ENCODE measurements around the gene SCYL3. TPM values are rescaled to one million over a fixed set of nuclear protein-coding genes. Genes with fewer than 3 reads are reported as not detected.

SCYL3 gene
- total and polyA plus RNA-seq, 3 experiments from 2014 or later, result 12.7 to 13.5 (median 13.1) TPM

DNA sequence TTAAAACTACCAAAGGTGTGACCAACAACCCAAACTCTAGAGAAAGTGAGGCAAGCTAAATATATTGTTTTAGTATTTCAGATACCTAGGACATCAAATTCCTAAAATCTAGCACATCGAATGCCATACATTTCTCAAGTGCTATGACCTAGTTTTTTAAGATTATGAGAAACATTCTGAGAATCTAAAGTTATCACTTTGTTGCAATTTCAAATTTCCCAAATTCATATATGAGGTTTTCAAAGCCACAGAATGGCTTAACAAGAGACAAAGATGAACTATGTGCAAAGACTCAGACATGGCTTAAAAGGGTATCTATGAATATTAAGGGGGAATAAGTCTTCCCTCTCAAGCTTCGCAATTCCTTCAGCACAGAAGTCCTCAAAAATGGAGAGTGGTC lies 6.8 kb downstream of the SCYL3 start:
- Histone ChIP-seq H3K4me1 (ENCODE audit: insufficient read depth, low read length) (peaks cover 17% of the 10 kb centered on the region), H3K4me3 (ENCODE audit: low read length) (no peak overlapping the region), H3K9me3 (ENCODE audit: low read length) (no peaks in the 10 kb centered on the region), H3K27ac (ENCODE audit: low read depth, low read length) (no peak overlapping the region), H3K27me3 (ENCODE audit: insufficient read depth, low read length, poor library complexity, severe bottlenecking) (no peaks in the 10 kb centered on the region), H3K36me3 (ENCODE audit: insufficient read depth, low read length) (peaks cover 15% of the 10 kb centered on the region)
- Mint-ChIP-seq H3K27ac (no peak overlapping the region), H3K4me3 (no peak overlapping the region), H3K27me3 (no peaks in the 10 kb centered on the region), H3K4me1 (peaks cover 50 to 67% (median 66%) of the 10 kb centered on the region in 3 donors), H3K9me3 (no peaks in the 10 kb centered on the region), H3K36me3 (peaks cover 4 to 57% (median 25%) of the 10 kb centered on the region in 3 donors)
- POLR2A ChIA-PET, result no interaction called here
- CTCF ChIA-PET, result no interaction called here
- no peak for DNase-seq

DNA sequence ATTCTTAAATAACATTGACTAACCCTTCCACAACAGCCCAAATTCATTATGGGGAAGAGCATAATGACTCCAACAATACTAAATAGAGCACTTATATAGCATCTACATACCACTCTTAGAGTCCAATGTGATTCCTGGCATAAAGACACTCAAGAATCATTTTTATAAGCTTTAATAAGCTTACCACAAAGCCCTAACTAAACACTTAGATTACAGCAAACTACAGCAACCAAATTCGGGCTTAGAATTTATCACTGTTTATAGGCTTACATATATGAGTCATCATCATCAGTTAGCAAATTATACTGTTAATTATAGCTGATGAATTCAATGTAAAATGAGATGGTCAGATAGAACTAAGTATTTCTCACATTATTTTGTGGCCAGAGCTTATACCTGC lies 7.3 kb downstream of the SCYL3 start:
- Mint-ChIP-seq H3K36me3 (peaks cover 4 to 61% (median 25%) of the 10 kb centered on the region in 3 donors), H3K4me1 (peaks cover 47 to 65% (median 61%) of the 10 kb centered on the region in 3 donors)
- DNase-seq, result no peak

GRCh38 chr1:169885207-169885606 lies 8.5 kb downstream of the SCYL3 start:
- H3K9me3 Mint-ChIP-seq, result no peaks in the 10 kb centered on the region
- peaks cover 42 to 58% (median 57%) of the 10 kb centered on the region in 3 donors for H3K4me1 Mint-ChIP-seq
- no peak for DNase-seq
- ChIA-PET POLR2A (no interaction called here), CTCF (interaction anchor here (1.2 kb wide), 1 partner anchor 8 kb away, joined by 3 read pairs; the partner anchor contains the start of gene SCYL3)
- H3K36me3 Mint-ChIP-seq, result peaks cover 4 to 66% (median 29%) of the 10 kb centered on the region in 3 donors
- Histone ChIP-seq H3K36me3 (ENCODE audit: insufficient read depth, low read length) (peaks cover 15% of the 10 kb centered on the region), H3K4me3 (ENCODE audit: low read length) (no peak overlapping the region), H3K27me3 (ENCODE audit: insufficient read depth, low read length, poor library complexity, severe bottlenecking) (no peaks in the 10 kb centered on the region), H3K4me1 (ENCODE audit: insufficient read depth, low read length) (peaks cover under 1% of the 10 kb centered on the region), H3K9me3 (ENCODE audit: low read length) (no peaks in the 10 kb centered on the region), H3K27ac (ENCODE audit: low read depth, low read length) (no peak overlapping the region)
- H3K4me3 Mint-ChIP-seq, result no peak overlapping the region
- no peak overlapping the region for H3K27ac Mint-ChIP-seq
- H3K27me3 Mint-ChIP-seq, result no peaks in the 10 kb centered on the region

More for the DNA sequence above, 7.3 kb downstream of the SCYL3 start:
- Mint-ChIP-seq H3K27me3 (no peaks in the 10 kb centered on the region), H3K4me3 (no peak overlapping the region), H3K27ac (peak overlapping the region in 3 of 8 donors; percentile 9 to 42 (median 26)), H3K9me3 (no peaks in the 10 kb centered on the region)
- ChIA-PET CTCF (interaction anchor here (1.0 kb wide), 1 partner anchor 1427 kb away, joined by 3 read pairs; no protein-coding TSS in a partner anchor), POLR2A (no interaction called here)
- H3K4me1 ChIP-seq (ENCODE audit: insufficient read depth, low read length), result peaks cover 12% of the 10 kb centered on the region
- H3K27me3 ChIP-seq (ENCODE audit: insufficient read depth, low read length, poor library complexity, severe bottlenecking), result no peaks in the 10 kb centered on the region
- no peak overlapping the region for H3K27ac ChIP-seq (ENCODE audit: low read depth, low read length)
- no peaks in the 10 kb centered on the region for H3K9me3 ChIP-seq (ENCODE audit: low read length)
- no peak overlapping the region for H3K4me3 ChIP-seq (ENCODE audit: low read length)
- peaks cover 15% of the 10 kb centered on the region for H3K36me3 ChIP-seq (ENCODE audit: insufficient read depth, low read length)

GRCh38 chr1:169884634-169885033 lies 9.1 kb downstream of the SCYL3 start:
- Histone ChIP-seq H3K4me3 (ENCODE audit: low read length) (no peak overlapping the region), H3K9me3 (ENCODE audit: low read length) (no peaks in the 10 kb centered on the region), H3K4me1 (ENCODE audit: insufficient read depth, low read length) (no peaks in the 10 kb centered on the region), H3K27ac (ENCODE audit: low read depth, low read length) (no peak overlapping the region), H3K36me3 (ENCODE audit: insufficient read depth, low read length) (peaks cover 15% of the 10 kb centered on the region), H3K27me3 (ENCODE audit: insufficient read depth, low read length, poor library complexity, severe bottlenecking) (no peaks in the 10 kb centered on the region)
- H3K4me3 Mint-ChIP-seq, result no peak overlapping the region
- POLR2A ChIA-PET, result interaction anchor here (1.1 kb wide), 1 partner anchor 9 kb away, joined by 3 read pairs; the partner anchor contains the start of gene SCYL3
- peak overlapping the region in 1 of 8 donors; percentile 21 for H3K27ac Mint-ChIP-seq
- no peak for DNase-seq
- peaks cover 4 to 68% (median 30%) of the 10 kb centered on the region in 3 donors for H3K36me3 Mint-ChIP-seq
- peaks cover 43 to 58% (median 56%) of the 10 kb centered on the region in 3 donors for H3K4me1 Mint-ChIP-seq
- H3K9me3 Mint-ChIP-seq, result no peaks in the 10 kb centered on the region
- CTCF ChIA-PET, result interaction anchor here (1.2 kb wide), 1 partner anchor 9 kb away, joined by 3 read pairs; the partner anchor contains the start of gene SCYL3
- H3K27me3 Mint-ChIP-seq, result no peaks in the 10 kb centered on the region

DNA sequence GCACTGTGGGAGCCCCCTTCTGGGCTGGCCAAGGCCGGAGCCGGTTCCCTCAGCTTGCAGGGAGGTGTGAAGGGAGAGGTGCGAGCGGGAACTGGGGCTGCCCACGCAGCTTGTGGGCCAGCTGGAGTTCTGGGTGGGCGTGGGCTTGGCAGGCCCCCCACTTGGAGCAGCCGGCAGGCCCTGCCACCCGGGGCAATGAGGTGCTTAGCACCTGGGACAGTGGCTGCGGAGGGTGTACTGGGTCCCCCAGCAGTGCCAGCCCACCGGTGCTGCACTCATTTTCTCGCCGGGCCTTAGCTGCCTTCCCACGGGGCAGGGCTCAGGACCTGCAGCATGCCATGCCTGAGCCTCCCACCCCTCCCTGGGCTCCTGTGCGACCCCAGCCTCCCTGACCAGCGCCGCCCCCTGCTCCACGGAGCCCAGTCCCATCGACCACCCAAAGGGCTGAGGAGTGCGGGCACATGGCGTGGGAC lies 11.6 kb downstream of the SCYL3 start:
- H3K4me3 Mint-ChIP-seq, result no peak overlapping the region
- H3K36me3 Mint-ChIP-seq, result peaks cover 0 to 69% (median 33%) of the 10 kb centered on the region in 3 donors
- no peak for DNase-seq
- POLR2A ChIA-PET, result no interaction called here
- no peak overlapping the region for H3K27ac Mint-ChIP-seq
- Histone ChIP-seq H3K36me3 (ENCODE audit: insufficient read depth, low read length) (peaks cover 20% of the 10 kb centered on the region), H3K27ac (ENCODE audit: low read depth, low read length) (no peak overlapping the region), H3K9me3 (ENCODE audit: low read length) (no peaks in the 10 kb centered on the region), H3K4me3 (ENCODE audit: low read length) (no peak overlapping the region), H3K27me3 (ENCODE audit: insufficient read depth, low read length, poor library complexity, severe bottlenecking) (no peaks in the 10 kb centered on the region), H3K4me1 (ENCODE audit: insufficient read depth, low read length) (no peaks in the 10 kb centered on the region)
- H3K27me3 Mint-ChIP-seq, result no peaks in the 10 kb centered on the region
- H3K9me3 Mint-ChIP-seq, result no peaks in the 10 kb centered on the region
- peaks cover 39 to 57% (median 56%) of the 10 kb centered on the region in 3 donors for H3K4me1 Mint-ChIP-seq
- CTCF ChIA-PET, result no interaction called here

DNA sequence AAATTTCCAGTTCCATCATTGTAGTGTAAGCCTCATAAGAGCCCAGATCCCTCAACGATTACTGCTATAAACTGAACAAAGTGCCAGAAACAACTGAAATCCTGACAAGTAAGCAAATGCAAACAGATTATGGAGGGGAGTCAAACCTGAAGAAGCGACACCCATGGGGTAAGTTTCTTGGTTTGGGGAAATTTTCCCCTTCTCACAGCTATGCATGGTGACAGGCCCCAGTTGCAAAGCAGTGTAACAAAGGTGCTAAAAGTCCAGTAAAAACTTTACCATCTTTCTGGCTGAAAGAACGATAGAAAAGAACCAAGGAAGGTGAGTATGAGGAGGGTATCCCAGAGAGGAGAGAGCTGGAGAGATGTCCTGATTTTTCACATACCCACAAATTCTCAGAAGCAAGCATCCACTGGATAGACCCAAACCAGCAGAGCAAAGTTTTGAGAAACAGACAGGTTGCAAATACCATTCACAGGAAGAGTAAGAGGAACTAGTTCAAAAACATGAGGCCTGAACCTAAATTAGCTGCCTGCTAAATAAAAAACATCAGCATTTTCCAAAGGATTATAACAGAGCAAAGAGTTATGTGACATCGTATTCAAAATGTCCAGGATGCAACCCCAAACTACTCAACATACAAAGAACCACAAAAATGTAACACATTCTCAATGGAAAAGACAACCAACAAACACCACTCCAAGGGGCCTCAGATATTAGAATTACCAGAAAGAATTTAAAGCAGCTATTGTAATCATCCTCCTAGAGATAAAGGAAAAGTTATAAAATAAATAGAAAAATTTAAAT lies 14.5 kb downstream of the SCYL3 start:
- no peak overlapping the region for H3K27ac ChIP-seq (ENCODE audit: low read depth, low read length)
- Mint-ChIP-seq H3K9me3 (no peaks in the 10 kb centered on the region), H3K27me3 (no peaks in the 10 kb centered on the region), H3K4me3 (no peak overlapping the region), H3K27ac (peak overlapping the region in 5 of 8 donors; percentile 5 to 89 (median 45)), H3K36me3 (peaks cover 12 to 66% (median 32%) of the 10 kb centered on the region in 3 donors), H3K4me1 (peaks cover 38 to 51% (median 50%) of the 10 kb centered on the region in 3 donors)
- H3K27me3 ChIP-seq (ENCODE audit: insufficient read depth, low read length, poor library complexity, severe bottlenecking), result no peaks in the 10 kb centered on the region
- ChIA-PET CTCF (interaction anchor here (1.2 kb wide), 1 partner anchor 15 kb away, joined by 3 read pairs; no protein-coding TSS in a partner anchor), POLR2A (no interaction called here)
- H3K9me3 ChIP-seq (ENCODE audit: low read length), result no peaks in the 10 kb centered on the region
- H3K4me3 ChIP-seq (ENCODE audit: low read length), result no peak overlapping the region
- DNase-seq, result no peak
- peaks cover 18% of the 10 kb centered on the region for H3K36me3 ChIP-seq (ENCODE audit: insufficient read depth, low read length)
- H3K4me1 ChIP-seq (ENCODE audit: insufficient read depth, low read length), result no peaks in the 10 kb centered on the region

- Mint-ChIP-seq H3K4me1 (peaks cover 43 to 59% (median 55%) of the 10 kb centered on the region in 3 donors), H3K36me3 (peaks cover 19 to 72% (median 39%) of the 10 kb centered on the region in 3 donors), H3K27me3 (no peaks in the 10 kb centered on the region), H3K9me3 (no peaks in the 10 kb centered on the region), H3K4me3 (no peak overlapping the region), H3K27ac (peak overlapping the region in 3 of 8 donors; percentile 9 to 45 (median 43))
- ChIA-PET POLR2A (no interaction called here), CTCF (interaction anchor here (1.2 kb wide), 1 partner anchor 14 kb away, joined by 3 read pairs; no protein-coding TSS in a partner anchor)
- Histone ChIP-seq H3K9me3 (ENCODE audit: low read length) (no peaks in the 10 kb centered on the region), H3K4me3 (ENCODE audit: low read length) (no peak overlapping the region), H3K27ac (ENCODE audit: low read depth, low read length) (no peak overlapping the region), H3K36me3 (ENCODE audit: insufficient read depth, low read length) (peaks cover 20% of the 10 kb centered on the region), H3K4me1 (ENCODE audit: insufficient read depth, low read length) (no peaks in the 10 kb centered on the region), H3K27me3 (ENCODE audit: insufficient read depth, low read length, poor library complexity, severe bottlenecking) (no peaks in the 10 kb centered on the region)
- DNase-seq, result no peak
Observed at GRCh38 chr1:169878498-169878897, 15.2 kb downstream of the SCYL3 start.

All from CD8-positive, alpha-beta memory T cell (primary cell).